HepG2 (cell line): ENCODE data around the gene GCLM. TPM values are rescaled to one million over a fixed set of nuclear protein-coding genes. Genes with fewer than 3 reads are reported as not detected.
A peak's percentile ranks its signal among the peaks of the same experiment; 100 is the strongest.

Experiments used
- ARID4A ChIP-seq: sonication (generic); formaldehyde crosslinking; IDR thresholded peaks from 2 replicates; pipeline ENCODE4 v1.5.0; 2020; ENCODE audit warnings: mild to moderate bottlenecking, missing genetic modification reagents, borderline replicate concordance
- ATF3 ChIP-seq: sonication (generic); formaldehyde crosslinking; IDR thresholded peaks from 2 replicates; pipeline ENCODE4 v1.4.0; 2020; ENCODE audit warnings: missing genetic modification reagents
- CHCHD3 ChIP-seq: sonication (generic); formaldehyde crosslinking; IDR thresholded peaks from 2 replicates; pipeline ENCODE4 v1.8.0; 2022; ENCODE audit warnings: mild to moderate bottlenecking, missing genetic modification reagents, moderate library complexity
- ELF3 ChIP-seq: IDR thresholded peaks from 2 replicates; pipeline ENCODE4 v1.6.1; 2016; ENCODE audit warnings: missing genetic modification reagents, missing compliant biosample characterization
- GABPA ChIP-seq, 2 experiments: IDR thresholded peaks; 2 replicates each; pipeline ENCODE4 v1.6.1; 2011 to 2016; ENCODE audit warnings: low read depth in 2 of 2, low read length in 1 of 2, missing biosample characterization in 1 of 2, missing genetic modification characterization in 1 of 2
- HDAC2 ChIP-seq: sonication (generic); formaldehyde crosslinking; IDR thresholded peaks from 2 replicates; pipeline ENCODE4 v1.4.0; 2020; ENCODE audit warnings: missing genetic modification reagents
- HOMEZ ChIP-seq: IDR thresholded peaks from 2 replicates; pipeline ENCODE4 v1.6.1; 2016; ENCODE audit warnings: low read depth
- IKZF4 ChIP-seq: sonication (generic); formaldehyde crosslinking; IDR thresholded peaks from 2 replicates; pipeline ENCODE4 v1.5.1; 2020; ENCODE audit warnings: borderline replicate concordance, mild to moderate bottlenecking, low read depth, missing genetic modification reagents; ENCODE audit errors: not compliant biosample characterization
- MTF2 ChIP-seq: sonication (generic); formaldehyde crosslinking; IDR thresholded peaks from 2 replicates; pipeline ENCODE4 v1.5.0; 2020; ENCODE audit warnings: missing genetic modification reagents, borderline replicate concordance
- MXD1 ChIP-seq: sonication (generic); formaldehyde crosslinking; IDR thresholded peaks from 2 replicates; pipeline ENCODE4 v1.4.0; 2020; ENCODE audit warnings: mild to moderate bottlenecking, missing genetic modification reagents
- NFE2 ChIP-seq: sonication (generic); formaldehyde crosslinking; IDR thresholded peaks from 2 replicates; pipeline ENCODE4 v1.4.0; 2020; ENCODE audit warnings: missing genetic modification reagents
- RFXANK ChIP-seq: IDR thresholded peaks from 2 replicates; pipeline ENCODE4 v1.6.1; 2016
- ZNF331 ChIP-seq: sonication (generic); formaldehyde crosslinking; IDR thresholded peaks from 2 replicates; pipeline ENCODE4 v1.4.0; 2020; ENCODE audit warnings: missing genetic modification reagents
- ZNF674 ChIP-seq: sonication (generic); formaldehyde crosslinking; IDR thresholded peaks from 2 replicates; pipeline ENCODE4 v1.5.0; 2020; ENCODE audit warnings: low read depth, mild to moderate bottlenecking, missing genetic modification reagents
- ZNF691 ChIP-seq: sonication (generic); formaldehyde crosslinking; IDR thresholded peaks from 2 replicates; pipeline ENCODE4 v1.4.0; 2020; ENCODE audit warnings: missing genetic modification reagents, low read depth, mild to moderate bottlenecking, borderline replicate concordance
- ZNF740 ChIP-seq: sonication (generic); formaldehyde crosslinking; IDR thresholded peaks from 2 replicates; pipeline ENCODE4 v1.4.0; 2020; ENCODE audit warnings: missing genetic modification reagents
- ZNF766 ChIP-seq: sonication (generic); formaldehyde crosslinking; IDR thresholded peaks from 2 replicates; pipeline ENCODE4 v1.5.0; 2020; ENCODE audit warnings: missing genetic modification reagents, borderline replicate concordance
- polyA plus RNA-seq, 8 experiments: library from polyadenylated mRNA; depleted of rRNA in 3 of 8; stranded (reverse) in 7 of 8; unstranded in 1 of 8; fragments of >200 nt; fragmentation: Illumina TruSeq in 4 of 8; extraction: Trizol in 4 of 8; gene quantifications; 2 replicates each; pipeline versions ENCODE4 v1.2.1 to v1.2.3, GENCODE V29; 2011 to 2016; ENCODE audit warnings: low read depth in 4 of 8, missing spikeins in 1 of 8, mixed read lengths in 1 of 8; ENCODE audit not compliant: insufficient read depth in 1 of 8
- total RNA-seq, 5 experiments: library from RNA; depleted of rRNA; stranded (reverse); fragments of >200 nt; fragmentation: Illumina TruSeq; extraction: Trizol; gene quantifications; 2 replicates each; pipeline ENCODE4 v1.2.3, GENCODE V29; 2016; ENCODE audit warnings: low read depth in 1 of 5
- TF ChIP-seq, protein P1 (sequence below): sonication (generic); formaldehyde crosslinking; IDR thresholded peaks from 2 replicates; pipeline ENCODE4 v1.5.1; 2020; ENCODE audit warnings: missing genetic modification reagents, mild to moderate bottlenecking, borderline replicate concordance

Gene GCLM
- total and polyA plus RNA-seq, 2 of the 13 experiments (the other 11 are each of a cell fraction or from before 2014, with no cell fraction given): 8.7 to 29.9 TPM

DNA sequence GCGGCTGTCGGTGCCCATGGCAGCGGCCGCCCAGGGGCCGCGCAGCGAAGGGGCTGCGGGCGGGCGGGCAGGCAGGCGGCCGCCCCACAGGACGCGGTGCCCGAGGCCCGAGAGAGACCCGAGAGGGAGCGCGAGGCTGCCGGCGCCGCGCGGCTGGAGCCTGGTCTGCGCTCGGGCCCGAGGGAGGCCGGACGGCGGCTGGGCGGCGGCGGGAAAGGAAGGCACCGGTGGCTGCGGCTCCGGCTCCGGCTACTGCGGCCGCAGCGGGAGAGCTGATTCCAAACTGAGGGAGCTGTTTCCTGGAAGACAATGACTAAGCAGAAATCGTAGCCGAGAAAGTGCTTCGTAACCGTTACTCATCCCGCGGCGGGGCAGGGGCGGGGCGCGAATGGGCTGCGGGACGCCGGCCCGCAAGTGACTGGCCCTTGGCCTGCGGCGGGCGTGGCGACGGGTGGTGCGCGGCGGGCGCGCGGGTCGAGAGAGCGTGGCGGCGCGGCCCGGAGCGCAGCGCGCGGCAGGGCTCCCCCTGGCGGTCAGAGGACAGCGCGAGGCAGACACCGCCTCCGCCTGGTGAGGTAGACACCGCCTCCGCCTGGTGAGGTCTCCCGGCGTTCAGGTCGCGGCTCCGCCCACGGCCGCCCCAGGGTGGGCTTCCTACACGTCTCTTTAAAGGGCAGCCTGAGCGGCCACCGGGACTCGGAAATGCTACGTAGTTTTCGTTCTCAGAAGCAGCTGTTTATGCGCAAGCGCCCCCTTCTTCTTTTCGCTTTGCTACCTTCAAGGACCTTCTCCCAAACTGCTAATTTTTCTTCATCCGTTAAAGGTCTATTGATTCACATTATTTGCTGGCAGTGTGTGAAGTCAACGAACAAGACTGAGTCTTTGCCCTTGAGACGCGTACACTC, at the start of gene GCLM (continued):
- TF ChIP-seq ARID4A (peak; percentile 72; the same call in 1 of the 2 replicates), GABPA (IDR thresholded peaks at IDR 0.05; ENCODE audit: low read depth, low read length) (no peak), GABPA (CRISPR knock-in tag; IDR thresholded peaks at IDR 0.05; ENCODE audit: low read depth) (peak; percentile 33; the same call in 1 of the 2 replicates), ELF3 (CRISPR knock-in tag) (peak; percentile 48), ZNF674 (CRISPR knock-in tag) (peak; percentile 39; the same call in 1 of the 2 replicates), MXD1 (CRISPR knock-in tag) (0 out of 2 replicates have a peak, but pooled peaks have one; percentile 28), ZNF766 (0 out of 2 replicates have a peak, but pooled peaks have one; percentile 69), HOMEZ (0 out of 2 replicates have a peak, but pooled peaks have one; percentile 34), NFE2 (CRISPR knock-in tag) (peak; percentile 49; the same call in 1 of the 2 replicates), IKZF4 (CRISPR knock-in tag) (peak; percentile 20), ZNF331 (peak; percentile 69), RFXANK (0 out of 2 replicates have a peak, but pooled peaks have one; percentile 46), ZNF691 (CRISPR knock-in tag) (0 out of 2 replicates have a peak, but pooled peaks have one; percentile 34), ATF3 (CRISPR knock-in tag) (peak; percentile 51; the same call in 1 of the 2 replicates), MTF2 (CRISPR knock-in tag) (no peak), HDAC2 (CRISPR knock-in tag) (0 out of 2 replicates have a peak, but pooled peaks have one; percentile 55), CHCHD3 (CRISPR knock-in tag) (no peak), ZNF740 (CRISPR knock-in tag) (no peak)
- TF ChIP-seq, protein P1, sequence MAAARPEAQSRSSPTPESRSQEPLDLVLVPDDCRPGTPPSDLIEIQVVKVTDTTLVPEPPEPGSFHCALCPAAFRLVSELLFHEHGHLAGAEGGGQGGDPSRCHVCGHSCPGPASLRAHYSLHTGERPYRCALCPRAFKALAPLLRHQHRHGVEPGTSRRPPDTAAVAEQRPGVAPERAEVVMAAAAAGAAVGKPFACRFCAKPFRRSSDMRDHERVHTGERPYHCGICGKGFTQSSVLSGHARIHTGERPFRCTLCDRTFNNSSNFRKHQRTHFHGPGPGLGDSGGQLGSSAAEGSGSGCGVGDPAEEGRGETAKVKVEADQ (CRISPR knock-in tag): 0 out of 2 replicates have a peak, but pooled peaks have one; percentile 44
